HepG2 (cell line): ENCODE measurements around the gene EHD1. TPM values are rescaled to one million over a fixed set of nuclear protein-coding genes. Genes with fewer than 3 reads are reported as not detected.

ENCODE experiments used
- ADNP ChIP-seq: sonication (generic); formaldehyde crosslinking; IDR thresholded peaks from 2 replicates; pipeline ENCODE4 v1.4.0; 2020; ENCODE audit warnings: missing genetic modification reagents
- ARID4A ChIP-seq: sonication (generic); formaldehyde crosslinking; IDR thresholded peaks from 2 replicates; pipeline ENCODE4 v1.5.0; 2020; ENCODE audit warnings: mild to moderate bottlenecking, missing genetic modification reagents, borderline replicate concordance
- HDAC1 ChIP-seq: sonication (generic); formaldehyde crosslinking; IDR thresholded peaks from 2 replicates; pipeline ENCODE4 v1.5.1; 2020; ENCODE audit warnings: mild to moderate bottlenecking, missing genetic modification reagents
- HNF4G ChIP-seq, 2 experiments: sonication (generic) in 1 of 2; formaldehyde crosslinking in 1 of 2; IDR thresholded peaks; 2 replicates each; pipeline versions ENCODE4 v1.4.0 to v1.6.1; 2011 to 2020; ENCODE audit warnings: borderline replicate concordance in 2 of 2, low read depth in 2 of 2, mild to moderate bottlenecking in 2 of 2, low read length in 1 of 2, missing genetic modification reagents in 1 of 2, moderate library complexity in 1 of 2
- PRPF4 ChIP-seq: fragments of 200-400 bp; formaldehyde crosslinking; IDR thresholded peaks from 2 replicates; pipeline ENCODE4 v1.6.1; 2016; ENCODE audit warnings: low read length, low read depth; ENCODE audit not compliant: poor library complexity, severe bottlenecking
- SIN3B ChIP-seq: fragments of 150-350 bp; IDR thresholded peaks from 2 replicates; pipeline ENCODE4 v1.6.1; 2014; ENCODE audit warnings: low read length
- SOX6 ChIP-seq, 2 experiments: fragments of 450-650 bp in 1 of 2; sonication (generic) in 1 of 2; formaldehyde crosslinking in 1 of 2; IDR thresholded peaks; 2 replicates each; pipeline versions ENCODE4 v1.4.0 to v1.6.1; 2017 to 2020; ENCODE audit warnings: antibody characterized with exemption in 1 of 2, mild to moderate bottlenecking in 1 of 2, missing genetic modification reagents in 1 of 2
- ZFP90 ChIP-seq: sonication (generic); formaldehyde crosslinking; IDR thresholded peaks from 2 replicates; pipeline ENCODE4 v1.8.0; 2022; ENCODE audit warnings: missing genetic modification reagents, mild to moderate bottlenecking, inconsistent platforms, borderline replicate concordance
- ZFX ChIP-seq: sonication (generic); formaldehyde crosslinking; IDR thresholded peaks from 2 replicates; pipeline ENCODE4 v1.4.0; 2020; ENCODE audit warnings: mild to moderate bottlenecking, low read depth, missing genetic modification reagents, moderate library complexity
- ZNF160 ChIP-seq: sonication (generic); formaldehyde crosslinking; IDR thresholded peaks from 2 replicates; pipeline ENCODE4 v1.8.0; 2022; ENCODE audit warnings: mild to moderate bottlenecking, inconsistent platforms, missing genetic modification reagents
- ZNF18 ChIP-seq: sonication (generic); formaldehyde crosslinking; IDR thresholded peaks from 2 replicates; pipeline ENCODE4 v1.8.0; 2022; ENCODE audit warnings: mild to moderate bottlenecking, missing genetic modification reagents; ENCODE audit not compliant: insufficient replicate concordance
- ZNF282 ChIP-seq: fragments of 450-650 bp; IDR thresholded peaks from 2 replicates; pipeline ENCODE4 v1.6.1; 2018; ENCODE audit not compliant: partially characterized antibody
- ZNF572 ChIP-seq: sonication (generic); formaldehyde crosslinking; IDR thresholded peaks from 2 replicates; pipeline ENCODE4 v1.5.1; 2020; ENCODE audit warnings: mild to moderate bottlenecking, missing genetic modification reagents
- ZNF598 ChIP-seq: sonication (generic); formaldehyde crosslinking; IDR thresholded peaks from 2 replicates; pipeline ENCODE4 v1.5.1; 2020; ENCODE audit warnings: mild to moderate bottlenecking, missing genetic modification reagents, borderline replicate concordance
- ZNF678 ChIP-seq: sonication (generic); formaldehyde crosslinking; IDR thresholded peaks from 2 replicates; pipeline ENCODE4 v1.4.0; 2020; ENCODE audit warnings: mild to moderate bottlenecking, missing genetic modification reagents
- ZNF687 ChIP-seq: sonication (generic); formaldehyde crosslinking; IDR thresholded peaks from 2 replicates; pipeline ENCODE4 v1.5.1; 2020; ENCODE audit warnings: mild to moderate bottlenecking, missing genetic modification reagents, moderate library complexity
- polyA plus RNA-seq, 8 experiments: library from polyadenylated mRNA; depleted of rRNA in 3 of 8; stranded (reverse) in 7 of 8; unstranded in 1 of 8; fragments of >200 nt; fragmentation: Illumina TruSeq in 4 of 8; extraction: Trizol in 4 of 8; gene quantifications; 2 replicates each; pipeline versions ENCODE4 v1.2.1 to v1.2.3, GENCODE V29; 2011 to 2016; ENCODE audit warnings: low read depth in 4 of 8, missing spikeins in 1 of 8, mixed read lengths in 1 of 8; ENCODE audit not compliant: insufficient read depth in 1 of 8
- total RNA-seq, 5 experiments: library from RNA; depleted of rRNA; stranded (reverse); fragments of >200 nt; fragmentation: Illumina TruSeq; extraction: Trizol; gene quantifications; 2 replicates each; pipeline ENCODE4 v1.2.3, GENCODE V29; 2016; ENCODE audit warnings: low read depth in 1 of 5
- TF ChIP-seq, protein P1 (sequence below): sonication (generic); formaldehyde crosslinking; IDR thresholded peaks from 2 replicates; pipeline ENCODE4 v1.5.0; 2020; ENCODE audit warnings: missing genetic modification reagents

Gene EHD1
- total and polyA plus RNA-seq, 2 of the 13 experiments (the other 11 are each of a cell fraction or from before 2014, with no cell fraction given), result 23.6 to 26.6 TPM

- 0 out of 2 replicates have a peak, but pooled peaks have one; percentile 8 for TF ChIP-seq ARID4A (CRISPR knock-in tag)
- TF ChIP-seq SIN3B, result no peak
- 0 out of 2 replicates have a peak, but pooled peaks have one; percentile 14 for TF ChIP-seq ZFX (CRISPR knock-in tag)
- no peak for TF ChIP-seq ZNF18
- TF ChIP-seq SOX6 (IDR thresholded peaks at IDR 0.05), result no peak
- no peak for TF ChIP-seq SOX6 (CRISPR knock-in tag; IDR thresholded peaks at IDR 0.05)
- TF ChIP-seq HDAC1 (CRISPR knock-in tag), result 0 out of 2 replicates have a peak, but pooled peaks have one; percentile 4
- TF ChIP-seq, protein P1, sequence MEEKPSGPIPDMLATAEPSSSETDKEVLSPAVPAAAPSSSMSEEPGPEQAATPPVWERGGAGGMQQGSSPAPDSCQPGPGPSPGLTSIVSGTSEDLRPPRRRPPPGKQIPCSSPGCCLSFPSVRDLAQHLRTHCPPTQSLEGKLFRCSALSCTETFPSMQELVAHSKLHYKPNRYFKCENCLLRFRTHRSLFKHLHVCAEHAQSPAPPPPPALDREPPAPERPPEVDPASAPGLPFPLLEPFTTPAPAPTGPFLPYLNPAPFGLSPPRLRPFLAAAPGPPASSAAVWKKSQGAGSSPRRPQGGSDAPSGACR (CRISPR knock-in tag), result peak; percentile 28; the same call in 1 of the 2 replicates
- TF ChIP-seq ZNF572, result no peak
- TF ChIP-seq ZNF598 (CRISPR knock-in tag), result no peak
- no peak for TF ChIP-seq ZFP90 (CRISPR knock-in tag)
- TF ChIP-seq ZNF282, result no peak
- no peak for TF ChIP-seq ADNP (CRISPR knock-in tag)
- peak; percentile 27; the same call in 1 of the 2 replicates for TF ChIP-seq ZNF687 (CRISPR knock-in tag)
- no peak for TF ChIP-seq ZNF678
- no peak for TF ChIP-seq ZNF160 (CRISPR knock-in tag)
- TF ChIP-seq PRPF4, result no peak
- TF ChIP-seq HNF4G (IDR thresholded peaks at IDR 0.05; ENCODE audit: borderline replicate concordance, low read depth, low read length), result no peak
- no peak for TF ChIP-seq HNF4G (CRISPR knock-in tag; IDR thresholded peaks at IDR 0.05; ENCODE audit: borderline replicate concordance, low read depth)
Observed at GRCh38 chr11:64802370-64803157, 75.9 kb downstream of the EHD1 start (continued).
